Ovary (tissue), 9 donors: ENCODE results near the gene KIF22. TPM values are rescaled to one million over a fixed set of nuclear protein-coding genes. Genes with fewer than 3 reads are reported as not detected.

Source experiments
- DNase-seq, 5 donors: peaks; one replicate each; pipeline ENCODE4 v3.0.0-alpha.2; 2019 to 2020
- H3K27ac ChIP-seq, 2 donors: fragments of 200-600 bp; one replicate each; pipeline versions ENCODE4 v1.5.1 to v1.8.0; 2019 to 2022
- H3K27me3 ChIP-seq: fragments of 200-600 bp; one replicate; pipeline ENCODE4 v1.8.0; 2022
- H3K36me3 ChIP-seq: fragments of 200-600 bp; sonication (generic); one replicate; pipeline ENCODE4 v1.5.1; 2019
- H3K4me1 ChIP-seq: one replicate; pipeline ENCODE4 v1.8.1; 2013; ENCODE audit warnings: mild to moderate bottlenecking, moderate library complexity; ENCODE audit not compliant: insufficient read depth
- H3K4me3 ChIP-seq: fragments of 200-600 bp; sonication (generic); one replicate; pipeline ENCODE4 v1.5.1; 2017
- H3K9me3 ChIP-seq, 2 donors: fragments of 200-600 bp in 1 of 2; sonication (generic) in 1 of 2; one replicate each; pipeline versions ENCODE4 v1.5.1 to v1.8.1; 2013 to 2019; ENCODE audit warnings: mild to moderate bottlenecking in 1 of 2, moderate library complexity in 1 of 2
- EP300 ChIP-seq: sonication (generic); formaldehyde crosslinking; IDR thresholded peaks from one replicate; pipeline ENCODE4 v1.6.1; 2017; ENCODE audit warnings: antibody characterized with exemption
- POLR2A ChIP-seq: fragments of 450-650 bp; IDR thresholded peaks from one replicate; pipeline ENCODE4 v1.6.1; 2017; ENCODE audit warnings: antibody characterized with exemption, mild to moderate bottlenecking, moderate library complexity
- WGBS, 3 donors: extraction: QIAGEN DNeasy Blood & Tissue Kit in 1 of 3; methylation state at CpG; one replicate each; pipeline versions ENCODE4 v1.1.5 to v1.1.7; 2013 to 2017; 5-methylcytosine and 5-hydroxymethylcytosine counted together
- intact Hi-C, 4 donors: fragments of 100-400 bp; cut with DNase I; formaldehyde crosslinking; loops; one replicate each; pipeline versions ENCODE4 v1.11.0 to v1.15.1; 2022 to 2023
- polyA plus RNA-seq, 2 donors: library from polyadenylated mRNA; stranded (reverse); fragments of 200-250 nt in 1 of 2; fragments of 350-450 nt in 1 of 2; fragmentation: Illumina TruSeq in 1 of 2; extraction: RNeasy Lipid Tissue Mini Kit (QIAGEN cat#74804) in 1 of 2; gene quantifications; one replicate each; pipeline ENCODE4 v1.2.3, GENCODE V29; 2013 to 2014
- total RNA-seq, 7 donors: library from RNA; depleted of rRNA in 2 of 7; stranded (reverse); fragments of >200 nt in 2 of 7; fragmentation: NEBNext Ultra II Directional in 3 of 7; extraction: Animal tissue kit (Norgen Biotek cat#: 25700) in 3 of 7; gene quantifications; one replicate each; pipeline versions ENCODE4 v1.1.0 to v1.2.4, GENCODE V29; 2016 to 2023
- TF ChIP-seq, protein P1 (sequence below), 3 donors: fragments of 450-650 bp in 2 of 3; fragments of 200-600 bp in 1 of 3; IDR thresholded peaks; one replicate each; pipeline versions ENCODE4 v1.5.1 to v1.8.0; 2016 to 2022; ENCODE audit warnings: antibody characterized with exemption in 3 of 3, mild to moderate bottlenecking in 1 of 3
- donor health status: DM: no; HTN: no; CAD: no; lungs with moderate emphysema.
- donor health status: DM: no; HTN: no; CAD: no.
- donor health status: Bipolar disorder and iron deficiency.
- donor health status: DM: yes; HTN: yes; CAD: no.
- donor health status: DM: no; HTN: no; CAD: no.
- donor health status: DM: yes; HTN: yes; CAD: no.

KIF22 gene
- total and polyA plus RNA-seq, 9 donors = 14.4 to 31.0 (median 20.7) TPM

- DNase-seq = no peak
- Histone ChIP-seq H3K4me3 (no peak overlapping the region), H3K27me3 (no peaks in the 10 kb centered on the region), H3K36me3 (no peaks in the 10 kb centered on the region), H3K27ac (no peak overlapping the region), H3K4me1 (no peaks in the 10 kb centered on the region), H3K9me3 (no peaks in the 10 kb centered on the region)
- 70 to 75% (median 73%) methylated on average over 15 of the region's 15 CpGs for whole genome bisulfite sequencing, 3 donors
- TF ChIP-seq EP300 (no peak), POLR2A (no peak)
- TF ChIP-seq, protein P1, sequence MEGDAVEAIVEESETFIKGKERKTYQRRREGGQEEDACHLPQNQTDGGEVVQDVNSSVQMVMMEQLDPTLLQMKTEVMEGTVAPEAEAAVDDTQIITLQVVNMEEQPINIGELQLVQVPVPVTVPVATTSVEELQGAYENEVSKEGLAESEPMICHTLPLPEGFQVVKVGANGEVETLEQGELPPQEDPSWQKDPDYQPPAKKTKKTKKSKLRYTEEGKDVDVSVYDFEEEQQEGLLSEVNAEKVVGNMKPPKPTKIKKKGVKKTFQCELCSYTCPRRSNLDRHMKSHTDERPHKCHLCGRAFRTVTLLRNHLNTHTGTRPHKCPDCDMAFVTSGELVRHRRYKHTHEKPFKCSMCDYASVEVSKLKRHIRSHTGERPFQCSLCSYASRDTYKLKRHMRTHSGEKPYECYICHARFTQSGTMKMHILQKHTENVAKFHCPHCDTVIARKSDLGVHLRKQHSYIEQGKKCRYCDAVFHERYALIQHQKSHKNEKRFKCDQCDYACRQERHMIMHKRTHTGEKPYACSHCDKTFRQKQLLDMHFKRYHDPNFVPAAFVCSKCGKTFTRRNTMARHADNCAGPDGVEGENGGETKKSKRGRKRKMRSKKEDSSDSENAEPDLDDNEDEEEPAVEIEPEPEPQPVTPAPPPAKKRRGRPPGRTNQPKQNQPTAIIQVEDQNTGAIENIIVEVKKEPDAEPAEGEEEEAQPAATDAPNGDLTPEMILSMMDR (IDR thresholded peaks at IDR 0.05) = no peak
- intact Hi-C loops = no loop called here
Observed at GRCh38 chr16:29765167-29766032, 25.2 kb upstream of the KIF22 start.

DNA sequence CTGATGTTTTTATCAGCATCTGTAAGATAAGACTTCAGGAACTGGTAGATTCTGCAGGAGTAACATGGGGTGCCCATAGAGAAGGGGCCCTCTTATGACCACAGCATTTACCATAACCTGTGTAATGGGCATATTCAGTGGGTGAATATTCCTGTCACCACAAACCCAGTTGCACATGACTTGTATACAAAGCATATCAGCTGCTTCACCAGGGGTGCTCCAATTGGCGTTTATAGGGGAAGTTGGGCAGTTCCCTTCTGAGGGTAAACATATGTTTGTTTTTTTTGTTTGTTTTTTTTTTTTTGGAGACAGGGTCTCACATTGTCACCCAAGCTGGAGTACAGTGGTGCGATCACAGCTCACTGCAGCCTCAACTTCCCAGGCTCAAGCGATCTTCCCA lies 24.0 kb upstream of the KIF22 start:
- H3K27me3 ChIP-seq = no peaks in the 10 kb centered on the region
- TF ChIP-seq EP300 = no peak
- no peak for TF ChIP-seq POLR2A
- TF ChIP-seq, protein P1 (IDR thresholded peaks at IDR 0.05) = no peak
- no peaks in the 10 kb centered on the region for H3K9me3 ChIP-seq
- no peak overlapping the region for H3K27ac ChIP-seq
- no peak for DNase-seq
- intact Hi-C loops = no loop called here
- no peaks in the 10 kb centered on the region for H3K4me1 ChIP-seq
- WGBS, 3 donors = 88 to 89% (median 88%) methylated on average over 3 of the region's 3 CpGs
- H3K36me3 ChIP-seq = no peaks in the 10 kb centered on the region
- H3K4me3 ChIP-seq = no peak overlapping the region

GRCh38 chr16:29767062-29767461 lies 23.5 kb upstream of the KIF22 start:
- Histone ChIP-seq H3K27ac (no peak overlapping the region), H3K9me3 (no peaks in the 10 kb centered on the region), H3K4me1 (no peaks in the 10 kb centered on the region), H3K4me3 (no peak overlapping the region), H3K36me3 (no peaks in the 10 kb centered on the region), H3K27me3 (no peaks in the 10 kb centered on the region)
- TF ChIP-seq POLR2A (no peak), EP300 (no peak)
- TF ChIP-seq, protein P1 (IDR thresholded peaks at IDR 0.05) = no peak
- 90 to 97% (median 93%) methylated on average over 3 of the region's 3 CpGs for WGBS, 3 donors
- no peak for DNase-seq
- intact Hi-C loops = no loop called here

DNA sequence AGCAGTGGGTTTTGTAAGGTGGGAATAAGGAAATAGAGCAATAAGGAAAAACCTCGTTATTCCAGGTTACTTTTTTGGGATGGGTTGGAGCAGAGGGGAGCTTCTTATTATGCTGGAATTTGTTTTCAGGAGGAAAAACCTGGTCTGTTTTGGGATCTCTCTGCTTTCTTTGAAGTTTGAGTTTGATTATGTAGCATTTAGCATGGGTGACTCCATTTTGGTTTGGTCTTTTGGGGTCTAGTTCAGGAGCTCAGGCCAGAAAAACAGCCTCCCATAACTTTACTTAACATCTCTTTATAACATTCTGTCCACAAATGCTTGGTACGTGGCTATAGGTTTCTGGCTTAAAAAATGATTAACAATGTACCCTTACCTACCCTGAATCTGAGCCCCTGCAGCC lies 21.0 kb upstream of the KIF22 start:
- H3K27me3 ChIP-seq = no peaks in the 10 kb centered on the region
- DNase-seq = no peak
- no peak overlapping the region for H3K27ac ChIP-seq
- no peaks in the 10 kb centered on the region for H3K9me3 ChIP-seq
- TF ChIP-seq POLR2A (no peak), EP300 (no peak)
- TF ChIP-seq, protein P1 (IDR thresholded peaks at IDR 0.05) = no peak
- H3K36me3 ChIP-seq = no peaks in the 10 kb centered on the region
- H3K4me3 ChIP-seq = no peak overlapping the region
- intact Hi-C loops = no loop called here
- 80 to 85% (median 82%) methylated on average over 2 of the region's 2 CpGs for WGBS, 3 donors
- no peaks in the 10 kb centered on the region for H3K4me1 ChIP-seq
